ENCODE results near the gene UBE2O. TPM values are rescaled to one million over a fixed set of nuclear protein-coding genes. Genes with fewer than 3 reads are reported as not detected.

UBE2O gene
- total RNA-seq, 1 experiment from 2014 or later = 57.4 TPM

- Histone ChIP-seq H3K27me3 (replicated peaks; ENCODE audit: insufficient read depth, low read depth, low read length, poor library complexity) (no peaks in the 10 kb centered on the region), H3K9me3 (ENCODE audit: low read depth, low read length, poor library complexity, severe bottlenecking) (no peaks in the 10 kb centered on the region), H3K4me1 (ENCODE audit: insufficient read depth, low read length, poor library complexity, severe bottlenecking) (peaks cover 10% of the 10 kb centered on the region), H3K4me3 (ENCODE audit: low read depth, low read length, poor library complexity, severe bottlenecking) (no peak overlapping the region), H3K27ac (ENCODE audit: low read depth, low read length, poor library complexity, severe bottlenecking) (peak overlapping the region; percentile 57), H3K36me3 (ENCODE audit: insufficient read depth, low read length, poor library complexity, severe bottlenecking) (no peaks in the 10 kb centered on the region)
- no TSS peak for BruUV-seq (replicated peaks)
- DNase-seq (ENCODE audit: low spot score) = no peak
- TF ChIP-seq EZH2 (IDR thresholded peaks at IDR 0.05; ENCODE audit: borderline replicate concordance, low read depth, low read length, poor library complexity, severe bottlenecking) = no peak
- TF ChIP-seq, protein P1, sequence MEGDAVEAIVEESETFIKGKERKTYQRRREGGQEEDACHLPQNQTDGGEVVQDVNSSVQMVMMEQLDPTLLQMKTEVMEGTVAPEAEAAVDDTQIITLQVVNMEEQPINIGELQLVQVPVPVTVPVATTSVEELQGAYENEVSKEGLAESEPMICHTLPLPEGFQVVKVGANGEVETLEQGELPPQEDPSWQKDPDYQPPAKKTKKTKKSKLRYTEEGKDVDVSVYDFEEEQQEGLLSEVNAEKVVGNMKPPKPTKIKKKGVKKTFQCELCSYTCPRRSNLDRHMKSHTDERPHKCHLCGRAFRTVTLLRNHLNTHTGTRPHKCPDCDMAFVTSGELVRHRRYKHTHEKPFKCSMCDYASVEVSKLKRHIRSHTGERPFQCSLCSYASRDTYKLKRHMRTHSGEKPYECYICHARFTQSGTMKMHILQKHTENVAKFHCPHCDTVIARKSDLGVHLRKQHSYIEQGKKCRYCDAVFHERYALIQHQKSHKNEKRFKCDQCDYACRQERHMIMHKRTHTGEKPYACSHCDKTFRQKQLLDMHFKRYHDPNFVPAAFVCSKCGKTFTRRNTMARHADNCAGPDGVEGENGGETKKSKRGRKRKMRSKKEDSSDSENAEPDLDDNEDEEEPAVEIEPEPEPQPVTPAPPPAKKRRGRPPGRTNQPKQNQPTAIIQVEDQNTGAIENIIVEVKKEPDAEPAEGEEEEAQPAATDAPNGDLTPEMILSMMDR (conservative IDR thresholded peaks at IDR 0.05; ENCODE audit: low read depth, low read length) = no peak
- ChIA-PET CTCF (interaction anchor here (0.9 kb wide), 1 partner anchor 79 kb away, joined by 4 read pairs; no protein-coding TSS in a partner anchor), POLR2A (ENCODE audit: low non-redundant PET) (no interaction called here)
- intact Hi-C loops (cut with micrococcal nuclease; ENCODE audit: unreplicated experiment) = no loop called here
These were observed 15.1 kb upstream of the UBE2O start for GRCh38 chr17:76467809-76468633.

DNA sequence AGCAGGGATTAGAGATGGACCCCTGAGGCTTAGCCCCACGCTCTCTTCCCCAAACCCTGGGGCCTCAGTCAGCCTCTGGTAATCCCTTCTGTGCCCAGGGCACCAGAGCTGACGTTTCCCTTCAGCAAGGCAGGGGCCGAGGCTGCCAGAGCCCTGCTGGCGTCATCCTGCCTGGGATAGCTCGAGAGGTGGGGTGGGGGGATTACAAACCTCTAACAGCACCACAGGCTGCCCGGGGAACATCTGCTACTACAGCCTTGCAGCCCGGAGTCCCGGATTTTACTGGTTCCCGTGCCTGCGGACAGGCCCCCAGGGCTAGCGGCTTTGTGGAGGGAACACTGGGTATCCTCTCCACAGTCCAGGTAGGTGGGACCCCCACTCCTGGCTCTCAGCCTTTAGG, 14.4 kb upstream of the UBE2O start, which contains the start of gene AANAT:
AANAT (plus strand) TSS at position 238 of the 400 bp plus-strand sequence. CDS start 1,144 bp downstream, outside the sequence.
- Histone ChIP-seq H3K4me3 (ENCODE audit: low read depth, low read length, poor library complexity, severe bottlenecking) (no peak within 1 kb of the TSS), H3K9me3 (ENCODE audit: low read depth, low read length, poor library complexity, severe bottlenecking) (no peaks in the 10 kb centered on the region), H3K27ac (ENCODE audit: low read depth, low read length, poor library complexity, severe bottlenecking) (peak within 1 kb of the TSS; percentile 57), H3K36me3 (ENCODE audit: insufficient read depth, low read length, poor library complexity, severe bottlenecking) (no peaks in the 10 kb centered on the region), H3K4me1 (ENCODE audit: insufficient read depth, low read length, poor library complexity, severe bottlenecking) (peaks cover 10% of the 10 kb centered on the region), H3K27me3 (replicated peaks; ENCODE audit: insufficient read depth, low read depth, low read length, poor library complexity) (no peaks in the 10 kb centered on the region)
- CTCF ChIA-PET = interaction anchor here (0.7 to 0.9 kb wide), 3 partner anchors 38 to 217 kb away, joined by 3 to 8 read pairs (median 4); no protein-coding TSS in a partner anchor
- TF ChIP-seq EZH2 (IDR thresholded peaks at IDR 0.05; ENCODE audit: borderline replicate concordance, low read depth, low read length, poor library complexity, severe bottlenecking) = no peak
- intact Hi-C loops (cut with micrococcal nuclease; ENCODE audit: unreplicated experiment) = no loop called here
- BruUV-seq (replicated peaks) = no TSS peak
- POLR2A ChIA-PET (ENCODE audit: low non-redundant PET) = no interaction called here
- DNase-seq (ENCODE audit: low spot score) = peak; percentile 55

DNA sequence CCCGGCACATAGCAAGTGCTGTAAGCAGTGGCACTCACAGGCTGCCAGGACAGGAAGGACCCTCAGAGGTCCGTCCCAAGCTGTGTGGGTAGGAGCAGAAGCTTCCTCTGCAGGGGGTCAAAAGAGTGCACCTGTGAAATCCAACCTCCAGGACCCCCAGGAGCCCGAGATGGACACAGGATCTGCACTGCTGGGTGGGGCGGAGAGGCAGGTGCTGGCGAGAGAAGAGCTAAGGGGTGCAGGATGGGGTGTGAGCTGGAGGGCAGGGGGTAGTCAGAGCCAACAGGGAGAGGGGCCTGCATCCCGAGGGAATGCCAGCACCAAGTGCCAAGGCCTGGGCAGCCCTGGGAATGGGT, 13.8 kb upstream of the UBE2O start:
- CTCF ChIA-PET = interaction anchor here (0.7 to 0.9 kb wide), 3 partner anchors 39 to 218 kb away, joined by 3 to 8 read pairs (median 4); no protein-coding TSS in a partner anchor
- no peak for TF ChIP-seq EZH2 (IDR thresholded peaks at IDR 0.05; ENCODE audit: borderline replicate concordance, low read depth, low read length, poor library complexity, severe bottlenecking)
- TF ChIP-seq, protein P1 (conservative IDR thresholded peaks at IDR 0.05; ENCODE audit: low read depth, low read length) = no peak
- Histone ChIP-seq H3K4me1 (ENCODE audit: insufficient read depth, low read length, poor library complexity, severe bottlenecking) (peaks cover 10% of the 10 kb centered on the region), H3K27ac (ENCODE audit: low read depth, low read length, poor library complexity, severe bottlenecking) (no peak overlapping the region), H3K4me3 (ENCODE audit: low read depth, low read length, poor library complexity, severe bottlenecking) (no peak overlapping the region), H3K36me3 (ENCODE audit: insufficient read depth, low read length, poor library complexity, severe bottlenecking) (no peaks in the 10 kb centered on the region), H3K9me3 (ENCODE audit: low read depth, low read length, poor library complexity, severe bottlenecking) (no peaks in the 10 kb centered on the region), H3K27me3 (replicated peaks; ENCODE audit: insufficient read depth, low read depth, low read length, poor library complexity) (no peaks in the 10 kb centered on the region)
- intact Hi-C loops (cut with micrococcal nuclease; ENCODE audit: unreplicated experiment) = loop anchor here (1.0 kb wide), 2 partner anchors 40 to 81 kb away; no protein-coding TSS in a partner anchor
- POLR2A ChIA-PET (ENCODE audit: low non-redundant PET) = no interaction called here
- DNase-seq (ENCODE audit: low spot score) = no peak
- BruUV-seq (replicated peaks) = no TSS peak
